Measurements from ENCODE around the gene APCDD1L. TPM values are rescaled to one million over a fixed set of nuclear protein-coding genes. Genes with fewer than 3 reads are reported as not detected.

Gene APCDD1L
- total RNA-seq, 1 donor from 2014 or later, result not detected

DNA sequence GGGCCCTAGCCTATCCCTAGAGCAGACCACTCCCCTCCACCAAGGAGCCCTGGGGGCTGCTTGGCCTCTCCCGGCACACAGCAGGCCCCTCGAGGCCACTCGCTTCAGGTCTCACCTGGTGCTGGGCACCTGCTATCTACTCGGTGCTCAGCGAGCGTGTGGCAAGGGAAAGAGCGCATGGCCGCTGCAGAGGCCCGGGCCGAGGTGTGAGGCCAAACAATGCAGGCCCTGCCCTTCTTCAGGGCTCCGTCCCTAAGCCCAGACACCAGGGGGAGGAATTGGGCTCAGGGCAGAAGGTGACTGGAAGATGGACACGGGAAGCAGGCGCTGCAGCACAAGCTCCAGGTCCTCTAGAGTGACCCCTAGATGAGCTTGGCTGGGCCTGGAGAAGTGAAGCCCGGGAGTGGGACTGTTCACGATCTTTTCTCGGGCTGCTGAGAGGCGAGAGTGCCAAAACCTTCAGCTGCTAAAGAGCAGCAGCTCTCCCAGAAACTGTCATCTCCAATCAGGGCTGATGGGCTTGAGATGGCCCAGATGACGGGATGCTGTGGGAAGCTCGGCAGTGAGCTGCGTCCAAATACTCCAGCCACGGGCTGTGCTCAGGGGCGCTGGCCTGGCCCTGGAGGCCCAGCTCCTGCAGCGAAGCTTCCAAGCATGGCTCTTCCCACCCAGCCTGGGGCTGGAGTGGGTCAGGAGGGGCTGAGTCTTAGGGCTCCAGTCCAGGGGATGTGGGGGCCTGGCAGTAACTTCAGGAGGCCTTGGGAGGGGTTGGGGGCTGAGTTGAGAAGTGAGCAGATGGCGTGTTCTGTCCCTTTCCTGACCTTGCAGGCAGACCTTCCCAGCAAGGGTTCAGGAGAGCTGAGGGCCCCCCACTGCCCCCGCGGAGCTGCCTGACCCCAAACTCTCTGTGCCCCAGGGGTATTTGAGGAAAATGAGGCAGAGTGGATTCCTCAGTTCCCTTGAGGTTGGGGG lies 43.7 kb downstream of the APCDD1L start:
- Mint-ChIP-seq H3K27me3 (ENCODE audit: low read depth) (peaks cover 2% of the 10 kb centered on the region), H3K27ac (no peak overlapping the region), H3K4me1 (ENCODE audit: low read depth) (no peaks in the 10 kb centered on the region), H3K4me3 (ENCODE audit: low read depth) (no peak overlapping the region), H3K36me3 (ENCODE audit: low read depth) (no peaks in the 10 kb centered on the region), H3K9me3 (no peaks in the 10 kb centered on the region)
- no peak for DNase-seq (ENCODE audit: low spot score)
- intact Hi-C loops (cut with micrococcal nuclease), result no loop called here

DNA sequence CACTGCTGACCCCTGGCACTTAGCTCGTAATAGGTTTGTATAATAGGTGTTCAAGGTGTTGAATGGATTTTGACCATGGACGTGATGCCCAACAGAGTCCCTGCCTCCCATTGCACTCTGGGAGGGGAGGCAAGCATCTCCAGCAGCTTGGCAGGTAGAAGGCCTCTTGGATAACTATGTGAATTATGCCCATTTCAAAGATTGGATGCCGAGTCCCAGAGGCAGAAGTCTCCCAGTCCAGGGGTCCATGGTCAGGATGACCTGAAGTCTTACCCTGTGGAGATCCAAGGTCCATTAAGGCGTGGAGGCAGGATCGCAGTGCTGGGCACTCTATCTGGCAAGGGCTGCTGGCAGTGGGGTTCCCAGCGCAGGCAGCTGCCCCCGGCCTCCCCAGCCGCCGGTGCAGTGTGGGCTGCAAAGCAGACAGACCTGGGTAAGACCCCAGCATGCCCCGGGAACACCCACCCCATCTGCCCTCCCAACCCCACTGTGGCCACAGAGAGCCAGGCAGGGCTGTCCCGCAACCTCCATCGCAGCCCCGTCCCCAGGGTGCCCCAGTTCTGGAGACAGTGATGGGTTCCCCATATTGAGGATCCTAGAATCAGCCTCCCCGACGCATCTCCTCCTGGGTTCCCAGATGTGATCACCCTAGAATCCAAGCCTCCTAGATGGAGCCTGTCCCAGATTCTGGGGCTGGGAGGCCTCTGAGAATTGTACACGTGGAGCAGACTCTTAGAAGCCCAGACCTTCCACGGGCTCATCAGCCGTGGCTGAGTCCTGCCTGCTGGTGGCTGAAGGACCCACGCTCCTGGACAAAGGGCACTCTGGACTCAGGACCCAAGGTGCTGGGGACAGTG lies 44.6 kb downstream of the APCDD1L start:
- DNase-seq (ENCODE audit: low spot score), result no peak
- Mint-ChIP-seq H3K4me1 (ENCODE audit: low read depth) (no peaks in the 10 kb centered on the region), H3K9me3 (no peaks in the 10 kb centered on the region), H3K4me3 (ENCODE audit: low read depth) (no peak overlapping the region), H3K36me3 (ENCODE audit: low read depth) (no peaks in the 10 kb centered on the region), H3K27me3 (ENCODE audit: low read depth) (peaks cover 2% of the 10 kb centered on the region), H3K27ac (no peak overlapping the region)
- intact Hi-C loops (cut with micrococcal nuclease), result no loop called here

DNA sequence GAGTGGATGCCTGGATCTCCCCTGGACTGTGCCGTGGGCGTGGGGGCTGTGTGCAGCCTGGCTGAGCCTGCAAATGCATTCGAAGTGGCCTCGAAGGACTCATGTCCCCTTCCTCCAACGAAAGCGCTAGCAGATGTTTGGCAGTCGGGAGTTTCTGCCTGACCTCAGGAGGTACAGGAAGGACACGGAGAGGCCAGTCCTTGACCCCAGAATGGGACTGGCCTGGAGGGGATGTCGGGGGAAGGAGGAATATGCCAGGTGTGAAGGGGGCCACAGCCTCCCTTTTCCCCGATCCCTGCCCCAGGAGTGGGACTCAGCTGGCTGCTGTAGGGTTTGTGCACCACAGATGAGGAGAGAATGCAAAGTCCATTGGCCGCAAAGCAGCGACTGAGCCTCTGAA lies 45.6 kb downstream of the APCDD1L start:
- intact Hi-C loops (cut with micrococcal nuclease), result no loop called here
- no peak overlapping the region for H3K4me3 Mint-ChIP-seq (ENCODE audit: low read depth)
- H3K4me1 Mint-ChIP-seq (ENCODE audit: low read depth), result no peaks in the 10 kb centered on the region
- H3K9me3 Mint-ChIP-seq, result no peaks in the 10 kb centered on the region
- no peak overlapping the region for H3K27ac Mint-ChIP-seq
- H3K27me3 Mint-ChIP-seq (ENCODE audit: low read depth), result peaks cover 2% of the 10 kb centered on the region
- no peaks in the 10 kb centered on the region for H3K36me3 Mint-ChIP-seq (ENCODE audit: low read depth)
- DNase-seq (ENCODE audit: low spot score), result no peak

DNA sequence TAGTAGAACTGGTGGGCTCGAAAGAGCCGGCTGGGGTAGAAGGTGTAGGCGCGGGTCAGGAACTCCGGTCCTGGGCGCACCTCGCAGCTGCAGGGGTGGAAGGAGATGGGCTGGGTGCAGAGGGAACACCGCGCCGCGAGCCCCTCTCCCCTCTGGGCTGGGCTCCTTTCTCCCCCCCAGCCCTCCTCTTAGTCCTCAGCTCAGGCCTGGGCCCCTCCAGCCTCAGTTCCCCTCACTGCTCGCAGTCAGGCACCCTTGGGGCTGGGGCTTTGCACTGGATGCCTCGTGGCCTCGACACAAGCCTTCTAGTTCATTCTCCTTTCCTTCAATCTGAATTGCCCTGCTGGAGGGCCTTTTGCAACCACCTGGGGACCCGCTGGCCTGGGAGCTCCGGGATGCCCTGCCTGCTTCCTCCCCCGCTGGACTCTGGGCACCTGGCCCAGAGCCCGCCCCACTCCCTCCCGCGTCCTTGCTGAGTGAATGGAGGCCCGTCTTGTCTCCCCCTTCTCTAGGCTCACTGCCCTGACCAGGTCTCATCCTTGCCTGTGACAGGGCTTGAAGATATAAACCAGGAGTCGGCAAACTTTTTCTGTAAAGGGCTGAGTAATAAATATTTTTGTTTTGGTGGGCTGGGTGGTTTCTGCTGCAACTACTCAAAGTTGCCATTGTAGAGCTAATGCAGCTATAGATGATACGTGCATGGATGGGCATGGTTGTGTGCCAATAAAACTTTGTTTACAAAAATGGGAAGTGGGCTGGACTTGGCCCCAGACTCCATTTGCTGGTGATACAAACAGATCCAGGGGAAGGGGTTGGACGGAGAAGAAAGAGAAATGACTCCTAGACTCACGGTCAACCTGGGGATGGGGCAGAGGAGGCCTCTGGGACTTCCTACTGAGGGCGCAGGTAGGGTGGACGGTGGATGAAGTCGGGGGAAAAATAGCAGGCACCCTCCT lies 47.3 kb downstream of the APCDD1L start:
- H3K36me3 Mint-ChIP-seq (ENCODE audit: low read depth), result peaks cover 3% of the 10 kb centered on the region
- no peak overlapping the region for H3K4me3 Mint-ChIP-seq (ENCODE audit: low read depth)
- no peaks in the 10 kb centered on the region for H3K4me1 Mint-ChIP-seq (ENCODE audit: low read depth)
- peaks cover 2% of the 10 kb centered on the region for H3K27me3 Mint-ChIP-seq (ENCODE audit: low read depth)
- DNase-seq (ENCODE audit: low spot score), result no peak
- H3K9me3 Mint-ChIP-seq, result no peaks in the 10 kb centered on the region
- H3K27ac Mint-ChIP-seq, result no peak overlapping the region
- intact Hi-C loops (cut with micrococcal nuclease), result no loop called here

DNA sequence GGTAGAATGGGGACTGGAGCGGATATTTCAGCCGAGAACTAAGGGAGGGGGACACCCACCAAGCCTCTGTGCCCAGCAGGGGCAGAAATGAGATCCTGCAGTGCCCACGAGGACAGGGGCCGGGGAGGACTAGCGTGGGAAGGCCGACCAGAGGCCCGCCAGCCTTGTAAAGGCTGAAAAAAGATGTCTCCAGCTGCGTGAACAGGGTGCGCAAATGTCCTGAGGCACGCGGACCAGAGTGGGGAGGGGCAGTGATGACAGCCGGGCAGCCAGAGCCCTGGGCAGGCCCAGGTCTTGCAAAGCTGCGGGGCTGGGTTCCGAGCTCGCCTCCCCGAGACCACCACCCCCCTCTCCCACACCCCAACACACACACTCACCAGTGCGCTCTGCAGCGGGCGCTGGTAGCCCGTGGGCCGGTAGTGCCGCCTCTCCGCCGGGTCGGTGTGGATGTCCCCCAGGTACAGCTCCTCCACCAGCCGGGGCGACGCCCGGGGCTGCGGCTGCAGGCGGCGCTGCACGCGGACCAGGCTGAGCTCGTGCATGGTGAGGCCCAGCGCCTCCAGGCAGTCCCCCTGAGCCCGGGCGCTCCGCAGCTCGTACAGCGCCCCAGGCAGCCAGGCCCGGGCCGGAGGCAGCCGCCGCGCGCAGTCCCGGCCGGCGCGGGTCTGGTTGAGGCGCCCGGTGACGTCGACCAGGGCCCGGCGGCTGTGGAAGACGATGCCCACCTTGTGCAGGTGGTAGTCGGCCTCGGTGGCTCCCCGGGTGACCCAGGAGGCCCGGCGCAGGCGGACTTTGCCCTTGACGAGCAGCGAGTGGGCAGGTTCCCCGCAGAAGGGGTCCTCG lies 48.2 kb downstream of the APCDD1L start:
- Mint-ChIP-seq H3K9me3 (no peaks in the 10 kb centered on the region), H3K4me3 (ENCODE audit: low read depth) (no peak overlapping the region), H3K27me3 (ENCODE audit: low read depth) (peaks cover 2% of the 10 kb centered on the region), H3K4me1 (ENCODE audit: low read depth) (no peaks in the 10 kb centered on the region), H3K27ac (no peak overlapping the region), H3K36me3 (ENCODE audit: low read depth) (peaks cover 3% of the 10 kb centered on the region)
- no peak for DNase-seq (ENCODE audit: low spot score)
- intact Hi-C loops (cut with micrococcal nuclease), result no loop called here

DNA sequence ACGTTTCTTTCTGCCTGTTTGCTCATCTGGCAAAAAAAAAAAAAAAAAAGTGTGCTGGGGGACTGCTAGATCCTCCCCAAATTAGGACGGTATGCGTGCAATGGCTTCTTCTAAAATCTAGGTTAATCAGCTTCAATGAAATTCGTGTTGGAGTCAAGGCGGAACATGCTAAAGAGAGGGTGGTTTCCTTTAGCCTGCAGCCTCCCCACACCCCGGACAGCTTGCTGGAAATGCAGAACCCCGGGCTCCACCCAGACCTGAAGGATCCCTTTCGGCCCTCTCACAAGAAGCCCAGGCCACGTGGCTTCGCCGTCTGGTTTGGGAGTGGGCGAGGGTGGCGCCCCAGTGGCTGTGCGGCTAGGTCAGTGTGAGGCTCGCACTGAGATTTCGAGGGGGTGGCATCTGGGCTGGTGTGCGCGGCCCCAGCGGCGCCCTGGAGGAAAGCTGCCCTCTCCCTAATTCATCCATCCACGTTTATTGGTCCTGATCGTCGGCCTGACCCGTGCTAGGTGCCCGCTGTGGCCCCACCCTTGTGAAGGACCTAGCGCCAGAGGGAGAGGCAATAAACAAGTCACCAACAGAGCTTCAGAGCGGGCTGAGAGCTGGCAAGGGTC lies 49.0 kb downstream of the APCDD1L start:
- Mint-ChIP-seq H3K36me3 (ENCODE audit: low read depth) (peaks cover 3% of the 10 kb centered on the region), H3K9me3 (no peaks in the 10 kb centered on the region), H3K27me3 (ENCODE audit: low read depth) (peaks cover 2% of the 10 kb centered on the region), H3K27ac (no peak overlapping the region), H3K4me3 (ENCODE audit: low read depth) (no peak overlapping the region), H3K4me1 (ENCODE audit: low read depth) (no peaks in the 10 kb centered on the region)
- intact Hi-C loops (cut with micrococcal nuclease), result no loop called here
- no peak for DNase-seq (ENCODE audit: low spot score)

DNA sequence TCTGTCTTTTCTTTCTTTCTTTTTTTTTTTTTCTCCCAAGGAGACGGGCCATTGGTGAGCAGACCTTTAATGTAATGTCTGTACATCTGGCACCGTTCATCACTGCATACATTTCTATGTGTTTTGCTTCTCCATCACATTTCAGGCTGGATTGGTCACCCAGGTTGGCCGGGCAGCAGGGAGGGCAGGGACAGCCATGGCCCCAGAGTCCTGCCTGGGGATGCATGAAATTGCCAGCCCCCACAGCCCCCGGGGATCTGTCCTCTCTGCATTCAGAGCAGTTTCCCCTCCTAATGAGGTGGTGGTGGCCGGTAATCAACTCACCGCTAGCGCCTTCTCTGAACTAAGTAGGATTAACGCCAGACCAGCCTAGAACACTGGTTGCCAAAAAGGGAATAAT lies 50.4 kb downstream of the APCDD1L start:
- Mint-ChIP-seq H3K27me3 (ENCODE audit: low read depth) (peaks cover 2% of the 10 kb centered on the region), H3K4me1 (ENCODE audit: low read depth) (no peaks in the 10 kb centered on the region), H3K4me3 (ENCODE audit: low read depth) (no peak overlapping the region), H3K9me3 (no peaks in the 10 kb centered on the region), H3K27ac (no peak overlapping the region), H3K36me3 (ENCODE audit: low read depth) (peaks cover 3% of the 10 kb centered on the region)
- intact Hi-C loops (cut with micrococcal nuclease), result no loop called here
- no peak for DNase-seq (ENCODE audit: low spot score)

DNA sequence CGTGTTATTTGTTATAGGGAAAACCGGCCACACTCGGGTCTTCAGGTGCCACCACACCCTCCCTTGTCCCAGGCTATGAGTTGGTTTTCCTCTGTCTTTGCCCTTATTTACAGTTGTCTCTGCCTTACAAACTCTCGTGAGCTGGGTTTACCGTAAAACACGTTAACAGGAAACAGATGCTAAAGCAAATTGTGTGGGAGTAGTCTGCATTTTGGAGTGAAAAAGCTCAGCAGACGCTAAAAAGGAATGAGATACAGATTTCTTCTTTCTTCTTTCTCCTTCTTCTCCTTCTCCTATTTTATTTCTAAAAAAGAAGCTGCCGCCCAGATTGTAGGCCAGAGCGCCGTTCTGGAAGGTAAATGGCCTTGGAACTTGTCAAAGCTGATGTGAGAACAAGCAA lies 51.9 kb downstream of the APCDD1L start:
- H3K27me3 Mint-ChIP-seq (ENCODE audit: low read depth), result peaks cover 2% of the 10 kb centered on the region
- H3K4me3 Mint-ChIP-seq (ENCODE audit: low read depth), result no peak overlapping the region
- H3K4me1 Mint-ChIP-seq (ENCODE audit: low read depth), result peaks cover 14% of the 10 kb centered on the region
- H3K27ac Mint-ChIP-seq, result no peak overlapping the region
- H3K36me3 Mint-ChIP-seq (ENCODE audit: low read depth), result peaks cover 3% of the 10 kb centered on the region
- intact Hi-C loops (cut with micrococcal nuclease), result no loop called here
- H3K9me3 Mint-ChIP-seq, result no peaks in the 10 kb centered on the region
- DNase-seq (ENCODE audit: low spot score), result no peak

DNA sequence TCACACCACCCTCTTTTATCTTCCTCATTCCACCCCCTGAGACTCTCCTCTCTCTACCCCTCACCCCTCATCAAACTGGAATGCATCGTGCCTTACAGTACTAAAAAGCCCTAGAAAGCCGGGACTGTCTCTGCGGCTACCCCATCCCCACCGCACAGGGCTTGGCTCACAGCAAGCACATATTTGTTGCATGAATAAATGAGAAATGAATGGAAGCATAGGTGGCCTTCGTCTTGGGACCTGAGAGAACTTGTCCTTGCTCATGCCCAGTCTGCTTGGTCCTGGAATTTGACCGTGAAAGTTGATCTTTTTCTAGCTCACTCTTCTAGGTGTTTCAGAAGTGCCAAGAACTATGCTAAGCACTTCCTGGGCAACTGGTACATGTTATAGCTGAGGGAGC lies 53.3 kb downstream of the APCDD1L start:
- Mint-ChIP-seq H3K36me3 (ENCODE audit: low read depth) (peaks cover 3% of the 10 kb centered on the region), H3K27ac (no peak overlapping the region), H3K4me1 (ENCODE audit: low read depth) (peaks cover 21% of the 10 kb centered on the region), H3K27me3 (ENCODE audit: low read depth) (no peaks in the 10 kb centered on the region), H3K4me3 (ENCODE audit: low read depth) (no peak overlapping the region), H3K9me3 (no peaks in the 10 kb centered on the region)
- no peak for DNase-seq (ENCODE audit: low spot score)
- intact Hi-C loops (cut with micrococcal nuclease), result no loop called here

DNA sequence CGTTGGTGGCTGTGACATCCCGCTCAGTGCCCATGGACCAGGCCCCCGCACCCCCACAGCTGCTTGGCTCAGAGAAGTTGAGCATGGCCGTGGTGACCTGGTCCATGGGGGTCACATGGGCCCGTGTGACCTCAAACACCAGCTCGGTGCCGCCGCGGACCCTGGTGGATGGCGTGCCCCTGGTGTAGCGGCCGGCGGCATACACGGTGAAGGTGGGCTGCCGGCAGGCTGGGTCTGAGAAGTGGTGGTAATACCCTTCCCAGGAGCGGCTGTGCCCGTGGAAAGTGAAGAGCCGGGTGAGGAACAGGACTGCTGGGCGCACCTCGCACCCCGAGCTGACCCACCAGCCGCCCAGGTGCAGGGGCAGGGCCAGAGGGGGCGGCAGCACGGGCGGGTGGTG lies 54.1 kb downstream of the APCDD1L start:
- Mint-ChIP-seq H3K27ac (no peak overlapping the region), H3K9me3 (no peaks in the 10 kb centered on the region), H3K4me1 (ENCODE audit: low read depth) (peaks cover 21% of the 10 kb centered on the region), H3K4me3 (ENCODE audit: low read depth) (no peak overlapping the region), H3K27me3 (ENCODE audit: low read depth) (no peaks in the 10 kb centered on the region), H3K36me3 (ENCODE audit: low read depth) (peaks cover 3% of the 10 kb centered on the region)
- no peak for DNase-seq (ENCODE audit: low spot score)
- intact Hi-C loops (cut with micrococcal nuclease), result no loop called here

DNA sequence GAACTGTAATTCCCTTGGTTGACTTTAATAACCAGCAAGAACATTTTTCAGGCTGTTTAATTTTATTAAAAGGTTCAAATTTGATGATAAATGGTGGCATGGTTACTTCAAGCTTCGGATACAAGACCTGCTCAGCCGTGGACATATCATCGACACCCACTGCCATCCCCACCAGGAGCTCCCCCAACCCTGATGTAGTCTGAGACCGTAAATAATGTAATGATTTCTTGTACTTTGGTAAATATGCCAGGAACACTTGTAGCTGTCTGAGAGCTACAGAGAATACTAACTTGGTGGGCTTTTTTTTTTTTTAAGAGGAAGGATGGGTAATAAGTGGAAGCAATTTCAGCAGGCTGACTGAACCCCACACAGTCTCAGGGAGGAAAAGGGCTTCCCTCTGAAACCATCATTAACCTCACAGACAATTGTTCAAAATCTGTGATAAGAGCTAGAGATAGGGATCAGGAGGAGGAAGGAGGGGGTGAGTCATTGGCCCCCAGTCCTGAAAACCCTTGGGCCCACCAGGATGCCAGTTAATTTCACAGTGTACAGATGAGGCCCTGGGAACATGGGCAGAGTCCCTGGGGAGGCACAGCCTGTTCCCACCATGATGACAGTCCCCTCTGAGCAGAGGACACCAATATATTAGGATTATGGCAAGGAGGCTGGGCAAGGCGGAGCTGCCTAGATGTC lies 56.0 kb downstream of the APCDD1L start:
- no peak for DNase-seq (ENCODE audit: low spot score)
- Mint-ChIP-seq H3K27ac (peak overlapping the region; percentile 12), H3K27me3 (ENCODE audit: low read depth) (no peaks in the 10 kb centered on the region), H3K4me1 (ENCODE audit: low read depth) (peaks cover 21% of the 10 kb centered on the region), H3K36me3 (ENCODE audit: low read depth) (peaks cover 12% of the 10 kb centered on the region), H3K9me3 (peaks cover 8% of the 10 kb centered on the region), H3K4me3 (ENCODE audit: low read depth) (no peak overlapping the region)
- intact Hi-C loops (cut with micrococcal nuclease), result no loop called here

Measured in activated T-helper 2 cell treated with anti-CD3 and anti-CD28 coated beads, Interferon-gamma antibody, Interleukin-2, Interleukin-4, amounts not matched to agents 10 μg/mL and 5 μg/mL and 100 μg/mL, durations not matched to agents 14 hours and 24 hours and 36 hours (primary cell).